A549 (cell line): ENCODE measurements around the gene ARMS2. TPM values are rescaled to one million over a fixed set of nuclear protein-coding genes. Genes with fewer than 3 reads are reported as not detected.

ENCODE experiments used
- ATAC-seq, 2 experiments: fragments of 200-7000 bp in 1 of 2; fragments of >200 bp in 1 of 2; cut with Nextera tagmentation in 1 of 2; cut with Tn5 transposase in 1 of 2; 3 replicates each; pipeline versions ENCODE4 v1.8.0 to v1.9.1; 2018 to 2020; ENCODE audit warnings: mild to moderate bottlenecking in 1 of 2, moderate library complexity in 1 of 2
- CTCF ChIA-PET: fragments of 300-600 bp; sonication (Branson Sonifier 250); formaldehyde crosslinking; extraction: SDS; loops from one replicate; lab custom pipeline; 2021; ENCODE audit warnings: antibody characterized with exemption, inconsistent platforms; lab: Yijun Ruan, JAX
- POLR2A ChIA-PET: fragments of 350-600 bp; formaldehyde crosslinking; extraction: SDS; loops from one replicate; lab custom pipeline; 2021; ENCODE audit warnings: antibody characterized with exemption, inconsistent platforms; lab: Yijun Ruan, JAX
- DNase-seq, 2 experiments: peaks; one replicate each; pipeline versions ENCODE4 v3.0.0 to v3.0.0-alpha.2; 2011 to 2016; ENCODE audit warnings: low read depth in 1 of 2, low spot score in 1 of 2
- FAIRE-seq: peaks from 2 replicates; lab custom pipeline; 2011; peaks lifted over from hg19 to GRCh38; lab: Jason Lieb, UNC
- H3K27ac ChIP-seq, 2 experiments: fragments of >200 bp; sonication (Bioruptor Twin); formaldehyde crosslinking; 3 replicates each; pipeline ENCODE4 v1.5.1; 2016 to 2017
- H3K4me1 ChIP-seq: fragments of >200 bp; sonication (Bioruptor Twin); formaldehyde crosslinking; 3 replicates; pipeline ENCODE4 v1.6.1; 2016
- H3K4me2 ChIP-seq: fragments of >200 bp; sonication (Bioruptor Twin); formaldehyde crosslinking; 3 replicates; pipeline ENCODE4 v1.6.1; 2016
- H3K4me3 ChIP-seq: fragments of >200 bp; sonication (Bioruptor Twin); formaldehyde crosslinking; 3 replicates; pipeline ENCODE4 v1.5.1; 2016
- H3K9me3 ChIP-seq: fragments of >200 bp; sonication (Bioruptor Twin); formaldehyde crosslinking; 3 replicates; pipeline ENCODE4 v1.6.1; 2016
- CBX2 ChIP-seq: fragments of 200-600 bp; sonication (generic); IDR thresholded peaks from 2 replicates; pipeline ENCODE4 v1.6.1; 2016; ENCODE audit warnings: low read depth, mild to moderate bottlenecking, borderline replicate concordance
- CBX8 ChIP-seq: fragments of 200-600 bp; sonication (generic); IDR thresholded peaks from 2 replicates; pipeline ENCODE4 v1.6.1; 2016
- CEBPB ChIP-seq, 2 experiments: fragments of >200 bp in 1 of 2; sonication (Bioruptor Twin) in 1 of 2; formaldehyde crosslinking in 1 of 2; IDR thresholded peaks; 2 replicates each; pipeline ENCODE4 v1.6.1; 2012 to 2016
- EHF ChIP-seq: fragments of 250-450 bp; sonication (Bioruptor Pico); IDR thresholded peaks from 2 replicates; pipeline ENCODE4 v1.5.0; 2020; ENCODE audit warnings: mild to moderate bottlenecking
- FOSB ChIP-seq: fragments of 250-450 bp; sonication (Bioruptor Pico); IDR thresholded peaks from 2 replicates; pipeline ENCODE4 v1.5.0; 2020; ENCODE audit warnings: mild to moderate bottlenecking, moderate library complexity
- FOSL2 ChIP-seq, 2 experiments: fragments of 450-650 bp in 1 of 2; fragments of >200 bp in 1 of 2; sonication (Bioruptor Twin) in 1 of 2; formaldehyde crosslinking; IDR thresholded peaks; 2 replicates each; pipeline versions ENCODE4 v1.5.0 to v1.6.1; 2016 to 2020; ENCODE audit warnings: mild to moderate bottlenecking in 1 of 2, moderate library complexity in 1 of 2
- GATA3 ChIP-seq: IDR thresholded peaks from 2 replicates; pipeline ENCODE4 v1.6.1; 2012; ENCODE audit warnings: borderline replicate concordance
- HEYL ChIP-seq: fragments of 250-450 bp; sonication (Bioruptor Pico); IDR thresholded peaks from 2 replicates; pipeline ENCODE4 v1.8.0; 2021; ENCODE audit warnings: mild to moderate bottlenecking, moderate library complexity
- HOXB13 ChIP-seq: fragments of 250-450 bp; sonication (Bioruptor Pico); IDR thresholded peaks from 2 replicates; pipeline ENCODE4 v1.5.0; 2020; ENCODE audit warnings: low read depth, mild to moderate bottlenecking, moderate library complexity
- JUN ChIP-seq, 2 experiments: fragments of >200 bp; sonication (Bioruptor Twin); formaldehyde crosslinking; IDR thresholded peaks; 2 replicates in 1 of 2; 3 replicates in 1 of 2; pipeline ENCODE4 v1.6.1; 2016 to 2017
- JUNB ChIP-seq: fragments of >200 bp; sonication (Bioruptor Twin); formaldehyde crosslinking; IDR thresholded peaks from 2 replicates; pipeline ENCODE4 v1.6.1; 2016
- KDM5A ChIP-seq: fragments of 200-600 bp; sonication (generic); IDR thresholded peaks from 2 replicates; pipeline ENCODE4 v1.6.1; 2016; ENCODE audit warnings: antibody characterized with exemption, mild to moderate bottlenecking
- NFE2L2 ChIP-seq: fragments of 150-350 bp; conservative IDR thresholded peaks from 2 replicates; pipeline ENCODE4 v1.6.1; 2014; ENCODE audit warnings: low read length
- NPAS2 ChIP-seq: fragments of 250-450 bp; sonication (Bioruptor Pico); IDR thresholded peaks from 2 replicates; pipeline ENCODE4 v1.8.0; 2022; ENCODE audit warnings: mild to moderate bottlenecking, moderate library complexity, borderline replicate concordance
- NR3C1 ChIP-seq: fragments of >200 bp; sonication (Bioruptor Twin); formaldehyde crosslinking; IDR thresholded peaks from 3 replicates; pipeline ENCODE4 v1.6.1; 2017
- PHF8 ChIP-seq: fragments of 200-600 bp; sonication (generic); IDR thresholded peaks from 2 replicates; pipeline ENCODE4 v1.6.1; 2016; ENCODE audit warnings: low read depth, mild to moderate bottlenecking, antibody characterized with exemption, moderate library complexity, borderline replicate concordance
- POLR2AphosphoS2 ChIP-seq: conservative IDR thresholded peaks from 2 replicates; pipeline ENCODE4 v1.6.1; 2012; ENCODE audit warnings: low read length, improper control_type of control experiment, inconsistent platforms
- RARB ChIP-seq: fragments of 250-450 bp; sonication (Bioruptor Pico); IDR thresholded peaks from 2 replicates; pipeline ENCODE4 v1.8.0; 2021; ENCODE audit warnings: mild to moderate bottlenecking, moderate library complexity
- RCOR1 ChIP-seq: fragments of 150-350 bp; IDR thresholded peaks from 2 replicates; pipeline ENCODE4 v1.6.1; 2014; ENCODE audit warnings: antibody characterized with exemption, low read length, low read depth
- SMC3 ChIP-seq: fragments of >200 bp; sonication (Bioruptor Twin); formaldehyde crosslinking; IDR thresholded peaks from 3 replicates; pipeline ENCODE4 v1.6.1; 2018; ENCODE audit warnings: inconsistent platforms
- SREBF2 ChIP-seq: fragments of 450-650 bp; IDR thresholded peaks from 2 replicates; pipeline ENCODE4 v1.6.1; 2014; ENCODE audit warnings: mild to moderate bottlenecking, moderate library complexity
- TFCP2L1 ChIP-seq: fragments of 250-450 bp; sonication (Bioruptor Pico); IDR thresholded peaks from 2 replicates; pipeline ENCODE4 v1.5.0; 2021; ENCODE audit warnings: mild to moderate bottlenecking
- TP53 ChIP-seq: fragments of 250-450 bp; sonication (Bioruptor Pico); IDR thresholded peaks from 2 replicates; pipeline ENCODE4 v1.5.0; 2021; ENCODE audit warnings: mild to moderate bottlenecking, moderate library complexity
- WGBS: methylation state at CpG from one replicate; pipeline ENCODE4 v1.1.6; 2017; ENCODE audit errors: missing lambda C conversion rate; 5-methylcytosine and 5-hydroxymethylcytosine counted together
- polyA plus RNA-seq, 4 experiments: library from polyadenylated mRNA; depleted of rRNA in 3 of 4; stranded (reverse); fragments of >200 nt; fragmentation: RNase III in 1 of 4; extraction: RNeasy Plus Mini Kit Qiagen cat#74134 plus additional on column Dnase treatment in 1 of 4; gene quantifications; 2 replicates in 3 of 4; 3 replicates in 1 of 4; pipeline ENCODE4 v1.2.3, GENCODE V29; 2011 to 2017
- TF ChIP-seq, protein P1 (sequence below): fragments of >200 bp; sonication (Bioruptor Twin); formaldehyde crosslinking; IDR thresholded peaks from 3 replicates; pipeline ENCODE4 v1.5.1; 2016
- TF ChIP-seq, protein P2 (sequence below): IDR thresholded peaks from 2 replicates; pipeline ENCODE4 v1.6.1; 2012
- TF ChIP-seq, protein P3 (sequence below): IDR thresholded peaks from 2 replicates; pipeline ENCODE4 v1.6.1; 2012

The ARMS2 gene
- polyA plus RNA-seq, 2 of the 4 experiments (the other 2 are of a cell fraction), result not detected

- no peak for FAIRE-seq
- Histone ChIP-seq H3K4me1 (peaks cover 20% of the 10 kb centered on the region), H3K4me3 (no peak overlapping the region), H3K27ac (no peak overlapping the region), H3K9me3 (no peaks in the 10 kb centered on the region), H3K4me2 (no peak overlapping the region)
- WGBS, result 78% methylated on average over 2 of the region's 2 CpGs
- peak; percentile 28 to 34 for DNase-seq
- peak; percentile 80 to 88; a peak in 5 of 6 replicates for ATAC-seq
- TF ChIP-seq TP53, result no peak
- TF ChIP-seq, protein P1, sequence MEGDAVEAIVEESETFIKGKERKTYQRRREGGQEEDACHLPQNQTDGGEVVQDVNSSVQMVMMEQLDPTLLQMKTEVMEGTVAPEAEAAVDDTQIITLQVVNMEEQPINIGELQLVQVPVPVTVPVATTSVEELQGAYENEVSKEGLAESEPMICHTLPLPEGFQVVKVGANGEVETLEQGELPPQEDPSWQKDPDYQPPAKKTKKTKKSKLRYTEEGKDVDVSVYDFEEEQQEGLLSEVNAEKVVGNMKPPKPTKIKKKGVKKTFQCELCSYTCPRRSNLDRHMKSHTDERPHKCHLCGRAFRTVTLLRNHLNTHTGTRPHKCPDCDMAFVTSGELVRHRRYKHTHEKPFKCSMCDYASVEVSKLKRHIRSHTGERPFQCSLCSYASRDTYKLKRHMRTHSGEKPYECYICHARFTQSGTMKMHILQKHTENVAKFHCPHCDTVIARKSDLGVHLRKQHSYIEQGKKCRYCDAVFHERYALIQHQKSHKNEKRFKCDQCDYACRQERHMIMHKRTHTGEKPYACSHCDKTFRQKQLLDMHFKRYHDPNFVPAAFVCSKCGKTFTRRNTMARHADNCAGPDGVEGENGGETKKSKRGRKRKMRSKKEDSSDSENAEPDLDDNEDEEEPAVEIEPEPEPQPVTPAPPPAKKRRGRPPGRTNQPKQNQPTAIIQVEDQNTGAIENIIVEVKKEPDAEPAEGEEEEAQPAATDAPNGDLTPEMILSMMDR, result no peak
- TF ChIP-seq CBX2, result no peak
- TF ChIP-seq TFCP2L1 (CRISPR knock-in tag), result no peak
- no peak for TF ChIP-seq NPAS2 (CRISPR knock-in tag)
- no peak for TF ChIP-seq CBX8
- no peak for TF ChIP-seq HEYL
- no peak for TF ChIP-seq SMC3
- TF ChIP-seq RARB, result no peak
- TF ChIP-seq NFE2L2, result no peak
- TF ChIP-seq JUNB, result no peak
- TF ChIP-seq, protein P2, sequence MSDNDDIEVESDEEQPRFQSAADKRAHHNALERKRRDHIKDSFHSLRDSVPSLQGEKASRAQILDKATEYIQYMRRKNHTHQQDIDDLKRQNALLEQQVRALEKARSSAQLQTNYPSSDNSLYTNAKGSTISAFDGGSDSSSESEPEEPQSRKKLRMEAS, result no peak
- ChIA-PET CTCF (interaction anchor here (1.7 kb wide), 1 partner anchor 148 kb away, joined by 5 read pairs; no protein-coding TSS in a partner anchor), POLR2A (no interaction called here)
Measured at GRCh38 chr10:122446668-122447423, 7.6 kb upstream of the ARMS2 start.

DNA sequence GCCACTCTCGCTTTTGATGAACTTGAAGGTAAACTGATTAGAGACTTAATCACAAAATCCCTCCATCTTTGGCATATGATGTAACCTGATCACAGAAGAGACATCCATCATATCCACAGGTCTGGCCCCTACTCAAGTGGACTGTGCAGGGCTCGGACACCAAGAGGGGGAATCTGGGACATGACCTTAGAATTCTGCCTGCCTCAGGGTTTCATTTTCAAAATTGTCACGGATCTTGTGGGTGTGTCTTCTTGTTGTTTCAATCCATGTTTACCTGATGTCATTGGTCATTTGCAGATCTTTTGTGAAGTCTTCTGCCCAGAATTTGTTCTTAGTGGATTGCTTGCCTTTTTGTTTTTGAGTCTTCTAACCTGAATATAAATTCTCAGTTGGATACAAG is 5.9 kb upstream of the ARMS2 start:
- ATAC-seq, result no peak
- Histone ChIP-seq H3K9me3 (no peaks in the 10 kb centered on the region), H3K4me2 (no peak overlapping the region), H3K4me3 (no peak overlapping the region), H3K27ac (no peak overlapping the region), H3K4me1 (peaks cover 11% of the 10 kb centered on the region)
- ChIA-PET CTCF (interaction anchor here (0.9 to 1.1 kb wide), 2 partner anchors 14 to 150 kb away, joined by 3 to 4 read pairs; no protein-coding TSS in a partner anchor), POLR2A (interaction anchor here (0.9 kb wide), 1 partner anchor 117 kb away, joined by 3 read pairs; no protein-coding TSS in a partner anchor)
- DNase-seq, result no peak
- 88% methylated on average over 3 of the region's 3 CpGs for WGBS
- TF ChIP-seq HOXB13 (CRISPR knock-in tag) (no peak), KDM5A (no peak), NR3C1 (no peak), POLR2AphosphoS2 (no peak), JUNB (no peak), SREBF2 (no peak), NPAS2 (CRISPR knock-in tag) (no peak)
- TF ChIP-seq, protein P1, result no peak
- no peak for FAIRE-seq

GRCh38 chr10:122449153-122449552 is 5.3 kb upstream of the ARMS2 start:
- FAIRE-seq (no peak), ATAC-seq (no peak), DNase-seq (no peak)
- ChIA-PET CTCF (interaction anchor here (2.0 to 2.9 kb wide), 2 partner anchors 14 to 116 kb away, joined by 9 to 18 read pairs; no protein-coding TSS in a partner anchor), POLR2A (no interaction called here)
- Histone ChIP-seq H3K4me2 (no peak overlapping the region), H3K4me1 (peaks cover 11% of the 10 kb centered on the region), H3K4me3 (no peak overlapping the region), H3K9me3 (no peaks in the 10 kb centered on the region), H3K27ac (no peak overlapping the region)
- 87% methylated on average over 4 of the region's 4 CpGs for WGBS
- TF ChIP-seq HEYL (no peak), FOSB (no peak), EHF (CRISPR knock-in tag) (no peak), NPAS2 (CRISPR knock-in tag) (no peak), FOSL2 (IDR thresholded peaks at IDR 0.05) (no peak), FOSL2 (CRISPR knock-in tag; IDR thresholded peaks at IDR 0.05) (no peak), PHF8 (no peak), GATA3 (no peak), RCOR1 (no peak), SMC3 (no peak), JUN (IDR thresholded peaks at IDR 0.05) (no peak), CEBPB (IDR thresholded peaks at IDR 0.05) (no peak)
- TF ChIP-seq, protein P3, sequence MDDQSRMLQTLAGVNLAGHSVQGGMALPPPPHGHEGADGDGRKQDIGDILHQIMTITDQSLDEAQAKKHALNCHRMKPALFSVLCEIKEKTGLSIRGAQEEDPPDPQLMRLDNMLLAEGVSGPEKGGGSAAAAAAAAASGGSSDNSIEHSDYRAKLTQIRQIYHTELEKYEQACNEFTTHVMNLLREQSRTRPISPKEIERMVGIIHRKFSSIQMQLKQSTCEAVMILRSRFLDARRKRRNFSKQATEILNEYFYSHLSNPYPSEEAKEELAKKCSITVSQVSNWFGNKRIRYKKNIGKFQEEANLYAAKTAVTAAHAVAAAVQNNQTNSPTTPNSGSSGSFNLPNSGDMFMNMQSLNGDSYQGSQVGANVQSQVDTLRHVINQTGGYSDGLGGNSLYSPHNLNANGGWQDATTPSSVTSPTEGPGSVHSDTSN, result no peak
